Hepatocyte (in vitro differentiated cells): Measurements from ENCODE around the gene ARVCF. TPM values are rescaled to one million over a fixed set of nuclear protein-coding genes. Genes with fewer than 3 reads are reported as not detected.

Experiments used
- DNase-seq: peaks from one replicate; pipeline ENCODE4 v3.0.0-alpha.2; 2016; ENCODE audit warnings: low spot score
- H2AFZ ChIP-seq: fragments of 200-600 bp; sonication (generic); 2 replicates; pipeline ENCODE4 v1.6.0; 2016; ENCODE audit warnings: antibody characterized with exemption, mild to moderate bottlenecking
- H3K27ac ChIP-seq: fragments of 200-600 bp; sonication (generic); 2 replicates; pipeline ENCODE4 v1.5.1; 2016; ENCODE audit warnings: mild to moderate bottlenecking
- H3K27me3 ChIP-seq: fragments of 200-600 bp; sonication (generic); 2 replicates; pipeline ENCODE4 v1.6.1; 2016
- H3K36me3 ChIP-seq: fragments of 200-600 bp; sonication (generic); replicated peaks from 2 replicates; pipeline ENCODE4 v1.5.1; 2016; ENCODE audit warnings: low read depth; ENCODE audit not compliant: insufficient read depth
- H3K4me1 ChIP-seq: fragments of 200-600 bp; sonication (generic); 2 replicates; pipeline ENCODE4 v1.5.1; 2016; ENCODE audit warnings: mild to moderate bottlenecking, moderate library complexity; ENCODE audit not compliant: insufficient read depth
- H3K4me2 ChIP-seq: fragments of 200-600 bp; sonication (generic); 2 replicates; pipeline ENCODE4 v1.6.0; 2016
- H3K4me3 ChIP-seq: fragments of 200-600 bp; sonication (generic); 2 replicates; pipeline ENCODE4 v1.5.1; 2016; ENCODE audit warnings: mild to moderate bottlenecking
- H3K79me2 ChIP-seq: fragments of 200-600 bp; sonication (generic); 2 replicates; pipeline ENCODE4 v1.6.0; 2017; ENCODE audit warnings: mild to moderate bottlenecking
- H3K9me2 ChIP-seq: fragments of 200-600 bp; sonication (generic); replicated peaks from 2 replicates; pipeline ENCODE4 v1.6.0; 2017; ENCODE audit warnings: mild to moderate bottlenecking; ENCODE audit not compliant: insufficient read depth
- H3K9me3 ChIP-seq: fragments of 200-600 bp; sonication (generic); 2 replicates; pipeline ENCODE4 v1.5.1; 2016; ENCODE audit warnings: low read depth, mild to moderate bottlenecking
- H4K20me1 ChIP-seq: fragments of 200-600 bp; sonication (generic); 2 replicates; pipeline ENCODE4 v1.6.0; 2016; ENCODE audit warnings: mild to moderate bottlenecking; ENCODE audit not compliant: insufficient read depth, poor library complexity, severe bottlenecking
- CTCF ChIP-seq: fragments of 200-600 bp; sonication (generic); IDR thresholded peaks from 2 replicates; pipeline ENCODE4 v1.5.1; 2016; ENCODE audit warnings: antibody characterized with exemption, mild to moderate bottlenecking; ENCODE audit not compliant: poor library complexity
- EZH2 ChIP-seq: fragments of 200-600 bp; sonication (generic); IDR thresholded peaks from 2 replicates; pipeline ENCODE4 v1.6.1; 2016; ENCODE audit warnings: antibody characterized with exemption, mild to moderate bottlenecking, borderline replicate concordance
- EZH2phosphoT487 ChIP-seq: fragments of 200-600 bp; sonication (generic); IDR thresholded peaks from one replicate; pipeline ENCODE4 v1.6.1; 2018; ENCODE audit warnings: antibody characterized with exemption, mild to moderate bottlenecking, low read depth, moderate library complexity; ENCODE audit not compliant: unreplicated experiment, severe bottlenecking
- WGBS: methylation state at CpG from one replicate; pipeline ENCODE4 v1.1.6; 2016; ENCODE audit warnings: low lambda C conversion rate; ENCODE audit errors: missing lambda C conversion rate; 5-methylcytosine and 5-hydroxymethylcytosine counted together
- polyA plus RNA-seq: library from polyadenylated mRNA; unstranded; fragments of >200 nt; fragmentation: Nextera tagmentation; extraction: Ambion mirVana; gene quantifications from 2 replicates; pipeline ENCODE4 v1.2.1, GENCODE V29; 2016
- total RNA-seq: library from RNA; depleted of rRNA; stranded (reverse); fragments of >200 nt; gene quantifications from 2 replicates; pipeline ENCODE4 v1.2.3, GENCODE V29; 2014

Gene ARVCF
- total and polyA plus RNA-seq, 2 experiments from 2014 or later: 23.8 to 32.5 TPM

DNA sequence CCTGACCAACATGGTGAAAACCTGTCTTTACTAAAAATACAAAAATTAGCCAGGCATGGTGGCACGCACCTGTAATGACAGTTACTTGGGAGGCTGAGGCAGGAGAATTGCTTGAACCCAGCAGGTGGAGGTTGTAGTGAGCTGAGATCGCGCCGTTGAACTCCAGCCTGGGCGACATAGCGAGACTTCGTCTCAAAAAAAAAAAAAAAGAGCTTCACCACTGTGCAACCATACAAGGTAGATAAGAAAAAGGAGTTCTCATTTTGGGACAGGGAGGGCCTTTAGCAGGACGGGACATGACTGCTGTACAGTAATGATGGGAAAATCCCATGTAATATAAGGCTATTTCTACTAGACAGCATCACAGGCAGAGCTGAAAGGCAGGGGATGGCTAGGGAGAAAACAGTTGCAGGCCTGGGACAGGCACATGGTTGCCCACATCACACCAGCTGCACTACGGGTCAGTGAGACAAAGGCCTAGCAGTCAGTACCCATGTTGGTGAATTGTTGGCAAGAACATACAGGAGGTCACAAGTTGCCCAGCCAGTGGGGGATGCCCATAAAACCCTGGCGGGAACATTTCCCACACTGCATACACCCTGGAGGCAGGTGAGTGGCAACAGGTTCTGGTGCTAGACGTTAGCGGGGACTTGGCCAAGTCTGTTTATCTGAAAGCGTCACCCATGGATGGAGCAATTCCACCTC, 9.7 kb upstream of the ARVCF start:
- Histone ChIP-seq H3K79me2 (peaks cover 19% of the 10 kb centered on the region), H3K4me1 (peaks cover 10% of the 10 kb centered on the region), H2AFZ (no peak overlapping the region), H4K20me1 (peaks cover 8% of the 10 kb centered on the region), H3K4me2 (no peak overlapping the region), H3K27me3 (no peaks in the 10 kb centered on the region), H3K27ac (no peak overlapping the region), H3K4me3 (no peak overlapping the region), H3K9me2 (no peaks in the 10 kb centered on the region), H3K9me3 (no peaks in the 10 kb centered on the region), H3K36me3 (no peaks in the 10 kb centered on the region)
- 98% methylated on average over 13 of the region's 13 CpGs for whole genome bisulfite sequencing
- no peak for TF ChIP-seq CTCF
- TF ChIP-seq EZH2phosphoT487: no peak
- TF ChIP-seq EZH2: no peak
- no peak for DNase-seq

DNA sequence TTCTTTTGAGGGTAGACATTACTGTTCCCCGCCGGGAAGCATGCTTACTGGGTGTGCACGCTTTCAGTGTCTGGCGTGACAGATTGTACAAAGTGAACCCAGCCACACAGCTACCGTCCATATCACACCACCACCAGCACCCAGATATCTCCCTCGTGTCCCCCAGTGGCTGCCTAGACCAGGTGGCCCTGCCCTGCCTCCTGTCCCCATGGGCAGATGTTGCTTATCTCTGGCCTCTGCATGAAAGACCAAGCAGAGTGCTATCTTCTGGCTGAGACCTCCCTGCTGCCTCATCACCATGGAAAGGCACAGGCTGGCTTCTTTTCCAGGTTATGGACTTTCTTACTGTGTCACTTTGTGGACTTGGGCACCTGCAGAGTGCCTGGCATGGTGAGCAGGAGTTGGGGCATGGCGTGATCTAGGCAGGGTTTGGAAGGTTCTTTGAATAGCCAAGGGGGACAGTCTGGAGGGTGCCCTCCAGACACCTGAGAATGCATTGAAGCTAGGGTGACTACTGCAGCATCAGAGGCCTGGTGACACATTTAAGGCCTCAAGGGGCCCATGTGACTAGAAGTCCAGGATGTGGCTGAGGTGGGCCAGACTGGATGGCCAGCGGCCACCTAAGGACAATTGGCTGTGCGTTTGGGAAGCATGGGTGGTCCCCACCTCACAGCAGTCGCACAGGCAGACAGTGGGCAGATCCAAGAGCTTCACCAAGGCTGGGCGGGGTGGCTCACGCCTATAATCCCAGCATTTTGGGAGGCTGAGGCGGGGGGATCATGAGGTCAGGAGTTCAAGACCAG, 9.0 kb upstream of the ARVCF start:
- peaks cover 21% of the 10 kb centered on the region for H3K79me2 ChIP-seq
- H3K4me3 ChIP-seq: no peak overlapping the region
- WGBS: 97% methylated on average over 13 of the region's 13 CpGs

DNA sequence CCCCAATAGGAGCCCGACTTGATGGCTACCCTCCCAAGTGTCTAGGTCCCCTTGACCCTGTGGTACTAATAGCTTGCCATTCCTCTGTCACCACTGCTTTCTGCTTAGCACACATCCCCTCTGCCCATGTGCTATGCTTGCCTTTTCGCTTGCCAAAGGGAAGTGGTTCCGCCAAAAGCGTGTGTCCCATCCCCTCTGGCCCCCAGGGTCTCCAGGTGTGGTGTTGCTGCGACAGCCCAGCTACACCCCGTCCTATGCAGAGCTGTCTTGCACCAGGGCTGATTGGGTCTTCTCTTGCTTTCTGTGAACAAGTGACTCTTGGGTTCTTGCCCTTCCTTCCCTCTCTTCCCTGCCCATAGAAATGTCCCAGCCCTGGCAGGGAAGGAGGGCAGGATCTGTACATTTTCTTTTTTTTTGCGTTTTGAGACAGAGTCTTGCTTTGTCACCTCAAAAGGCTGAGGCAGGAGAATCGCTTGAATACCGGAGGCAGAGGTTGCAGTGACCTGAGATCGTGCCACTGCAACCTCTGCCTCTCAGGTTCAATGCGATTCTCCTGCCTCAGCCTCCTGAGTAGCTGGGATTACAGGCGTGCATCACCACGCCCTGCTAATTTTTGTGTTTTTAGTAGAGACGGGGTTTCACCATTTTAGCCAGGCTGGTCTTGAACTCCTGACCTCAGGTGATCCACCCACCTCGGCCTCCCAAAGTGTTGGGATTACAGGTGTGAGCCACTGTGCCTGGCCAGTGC, 8.2 kb upstream of the ARVCF start:
- Histone ChIP-seq H3K4me1 (peaks cover 10% of the 10 kb centered on the region), H3K9me3 (no peaks in the 10 kb centered on the region), H3K27me3 (no peaks in the 10 kb centered on the region), H3K27ac (no peak overlapping the region), H3K36me3 (no peaks in the 10 kb centered on the region), H3K4me2 (no peak overlapping the region), H3K79me2 (peaks cover 21% of the 10 kb centered on the region), H2AFZ (no peak overlapping the region), H4K20me1 (peaks cover 8% of the 10 kb centered on the region), H3K4me3 (no peak overlapping the region), H3K9me2 (no peaks in the 10 kb centered on the region)
- no peak for DNase-seq
- TF ChIP-seq EZH2 (no peak), CTCF (no peak), EZH2phosphoT487 (no peak)
- 92% methylated on average over 15 of the region's 15 CpGs for WGBS

More for the DNA sequence above, 9.0 kb upstream of the ARVCF start:
- Histone ChIP-seq H3K9me3 (no peaks in the 10 kb centered on the region), H4K20me1 (peaks cover 8% of the 10 kb centered on the region), H3K4me2 (no peak overlapping the region), H2AFZ (no peak overlapping the region), H3K36me3 (no peaks in the 10 kb centered on the region), H3K27ac (no peak overlapping the region), H3K9me2 (no peaks in the 10 kb centered on the region), H3K4me1 (peaks cover 10% of the 10 kb centered on the region), H3K27me3 (no peaks in the 10 kb centered on the region)
- no peak for TF ChIP-seq EZH2phosphoT487
- no peak for TF ChIP-seq CTCF
- TF ChIP-seq EZH2: no peak
- DNase-seq: no peak
